GM13977 (cell line): ENCODE measurements around the gene ELOVL6.

ENCODE experiments used
- DNase-seq: peaks from one replicate; pipeline ENCODE4 v3.0.0; 2012; ENCODE audit warnings: low spot score
- CTCF ChIP-seq: IDR thresholded peaks from 2 replicates; pipeline ENCODE4 v1.5.1; 2012; ENCODE audit warnings: mild to moderate bottlenecking, control low read depth; ENCODE audit not compliant: insufficient read depth; ENCODE audit errors: extremely low read depth, missing control alignments
- in situ Hi-C: fragments of 300-500 bp; cut with MboI; formaldehyde crosslinking; loops from one replicate; pipeline ENCODE4 v1.12.0; 2022; ENCODE audit warnings: low sequenced_read_pairs, low pct_unique_long_range_greater_than_20kb, mixed read lengths, inconsistent platforms; ENCODE audit not compliant: unreplicated experiment

The ELOVL6 gene

DNA sequence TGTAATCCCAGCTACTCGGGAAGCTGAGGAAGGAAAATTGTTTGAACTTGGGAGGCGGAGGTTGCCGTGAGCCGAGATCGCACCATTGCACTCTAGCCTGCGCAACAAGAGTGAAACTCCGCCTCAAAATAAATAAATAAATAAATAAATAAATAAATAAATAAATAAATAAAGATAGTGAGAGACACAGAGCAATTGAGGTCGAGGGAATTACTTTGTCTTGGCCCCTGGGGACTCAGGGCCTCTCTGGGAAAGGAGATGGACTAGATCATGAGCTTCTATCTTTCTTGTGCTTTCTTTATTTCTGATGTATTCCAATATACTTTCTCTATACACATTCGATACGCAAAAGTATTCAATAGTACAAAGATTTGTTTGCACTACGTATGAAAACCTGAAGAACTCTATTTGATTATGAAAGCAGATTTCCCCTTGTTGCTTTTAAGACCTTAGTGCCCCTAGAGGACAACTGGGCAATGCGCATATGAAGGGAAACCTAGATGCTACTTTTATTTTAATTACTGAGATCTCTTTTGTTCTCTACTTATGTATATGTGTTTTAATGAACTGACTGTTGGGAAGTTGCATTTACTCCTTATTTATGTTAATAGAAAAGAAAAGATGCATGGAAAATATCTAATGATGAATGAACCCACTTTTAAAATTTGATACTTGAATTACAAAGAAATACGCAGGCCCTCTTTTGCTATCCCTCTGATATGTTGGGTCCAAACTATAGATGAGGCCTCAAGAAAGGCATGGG, 12.8 kb upstream of the ELOVL6 start:
- in situ Hi-C loops: loop anchor here (25.0 kb wide), 1 partner anchor 301 kb away; no protein-coding TSS in a partner anchor
- DNase-seq: peak; percentile 56
- peak; percentile 74 for TF ChIP-seq CTCF

- DNase-seq: no peak
- in situ Hi-C loops: loop anchor here (10.0 to 25.0 kb wide), 2 partner anchors 174 to 304 kb away; no protein-coding TSS in a partner anchor
- TF ChIP-seq CTCF: no peak
Measured at GRCh38 chr4:110208419-110208818, 10.0 kb upstream of the ELOVL6 start.

- in situ Hi-C loops: loop anchor here (10.0 to 25.0 kb wide), 2 partner anchors 172 to 305 kb away; no protein-coding TSS in a partner anchor
- TF ChIP-seq CTCF: no peak
- DNase-seq: no peak
Measured at GRCh38 chr4:110207233-110207632, 8.8 kb upstream of the ELOVL6 start.

- no peak for DNase-seq
- no peak for TF ChIP-seq CTCF
- in situ Hi-C loops: loop anchor here (10.0 to 25.0 kb wide), 2 partner anchors 167 to 310 kb away; no protein-coding TSS in a partner anchor
Measured at GRCh38 chr4:110202024-110202423, 3.6 kb upstream of the ELOVL6 start.

GRCh38 chr4:110201502-110201901, 3.1 kb upstream of the ELOVL6 start:
- no peak for TF ChIP-seq CTCF
- in situ Hi-C loops: loop anchor here (10.0 to 25.0 kb wide), 2 partner anchors 167 to 311 kb away; no protein-coding TSS in a partner anchor
- no peak for DNase-seq

DNA sequence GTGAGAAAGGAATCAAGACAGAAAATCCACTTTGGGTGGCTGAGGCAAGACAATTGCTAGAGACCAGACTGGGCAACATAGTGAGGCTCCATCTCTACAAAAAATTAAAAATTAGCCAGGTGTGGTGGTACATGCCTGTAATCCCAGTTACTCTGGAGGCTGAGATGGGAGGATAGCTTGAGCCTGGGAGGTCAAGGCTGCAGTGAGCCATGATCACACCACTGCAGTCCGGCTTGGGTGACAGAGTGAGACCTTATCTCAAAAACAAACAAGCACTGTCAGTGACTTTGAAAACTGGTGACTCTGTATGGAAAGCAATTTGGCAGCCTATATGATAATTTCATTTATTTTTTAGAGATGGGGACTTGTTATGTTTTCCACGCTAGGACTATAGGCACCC, 2.3 kb upstream of the ELOVL6 start:
- TF ChIP-seq CTCF: no peak
- in situ Hi-C loops: loop anchor here (10.0 to 25.0 kb wide), 2 partner anchors 166 to 312 kb away; no protein-coding TSS in a partner anchor

More for the DNA sequence above, 2.3 kb upstream of the ELOVL6 start:
- DNase-seq: no peak
